OCI-LY1 (cell line): ENCODE results near the gene PNPLA5.

Experiments used
- EZH2 ChIP-seq: fragments of 200-600 bp; sonication (generic), shearing (Covaris generic); IDR thresholded peaks from 2 replicates; pipeline ENCODE4 v1.8.0; 2017; ENCODE audit warnings: borderline replicate concordance, mixed run types, mild to moderate bottlenecking, antibody characterized with exemption, low read length, moderate library complexity, mixed read lengths
- TF ChIP-seq, protein P1 (sequence below): fragments of 200-600 bp; sonication (generic), shearing (Covaris generic); IDR thresholded peaks from 2 replicates; pipeline ENCODE4 v1.5.1; 2017; ENCODE audit warnings: mild to moderate bottlenecking, antibody characterized with exemption, low read length, moderate library complexity, mixed read lengths

DNA sequence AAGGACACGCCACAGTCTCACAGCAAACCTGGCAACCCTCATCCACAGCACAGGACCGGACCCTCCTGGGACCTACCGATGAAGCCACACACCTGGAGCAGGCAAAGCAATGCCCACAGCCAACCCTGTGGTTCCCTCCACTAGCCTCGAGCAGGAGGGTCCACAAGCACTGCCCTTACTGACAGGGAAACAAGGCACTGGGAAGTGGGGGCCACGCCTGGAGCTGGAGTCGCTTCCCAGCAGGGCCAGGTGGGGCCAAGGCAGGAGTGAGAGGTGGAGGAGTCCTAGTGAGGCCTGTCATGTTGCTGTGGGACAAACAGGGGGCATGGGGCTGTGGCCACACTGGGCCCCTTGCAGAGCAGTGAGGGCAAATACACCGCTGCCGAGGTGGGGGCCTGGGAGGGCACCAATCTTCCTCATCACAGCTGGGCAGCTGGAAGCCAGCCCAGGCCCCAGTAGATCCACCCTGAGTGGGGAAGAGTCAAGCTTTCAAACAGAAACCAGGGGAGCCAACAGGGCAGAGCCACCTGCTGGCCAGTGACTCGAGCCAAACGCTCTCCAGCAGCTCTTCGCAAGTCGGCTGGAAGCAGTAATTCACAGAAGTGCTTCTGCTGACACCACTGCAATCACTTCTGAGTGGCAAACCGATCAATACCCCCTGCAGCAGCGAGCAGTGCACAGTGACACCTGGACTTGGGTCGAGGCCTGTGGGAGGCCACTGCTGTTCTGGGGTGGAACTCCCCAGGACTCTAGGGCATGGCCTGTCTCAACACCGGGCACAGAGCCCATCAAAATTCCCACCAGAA lies 43.2 kb downstream of the PNPLA5 start:
- TF ChIP-seq, protein P1, sequence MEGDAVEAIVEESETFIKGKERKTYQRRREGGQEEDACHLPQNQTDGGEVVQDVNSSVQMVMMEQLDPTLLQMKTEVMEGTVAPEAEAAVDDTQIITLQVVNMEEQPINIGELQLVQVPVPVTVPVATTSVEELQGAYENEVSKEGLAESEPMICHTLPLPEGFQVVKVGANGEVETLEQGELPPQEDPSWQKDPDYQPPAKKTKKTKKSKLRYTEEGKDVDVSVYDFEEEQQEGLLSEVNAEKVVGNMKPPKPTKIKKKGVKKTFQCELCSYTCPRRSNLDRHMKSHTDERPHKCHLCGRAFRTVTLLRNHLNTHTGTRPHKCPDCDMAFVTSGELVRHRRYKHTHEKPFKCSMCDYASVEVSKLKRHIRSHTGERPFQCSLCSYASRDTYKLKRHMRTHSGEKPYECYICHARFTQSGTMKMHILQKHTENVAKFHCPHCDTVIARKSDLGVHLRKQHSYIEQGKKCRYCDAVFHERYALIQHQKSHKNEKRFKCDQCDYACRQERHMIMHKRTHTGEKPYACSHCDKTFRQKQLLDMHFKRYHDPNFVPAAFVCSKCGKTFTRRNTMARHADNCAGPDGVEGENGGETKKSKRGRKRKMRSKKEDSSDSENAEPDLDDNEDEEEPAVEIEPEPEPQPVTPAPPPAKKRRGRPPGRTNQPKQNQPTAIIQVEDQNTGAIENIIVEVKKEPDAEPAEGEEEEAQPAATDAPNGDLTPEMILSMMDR = no peak
- no peak for TF ChIP-seq EZH2
